ENCODE data around the gene CAPN12. TPM values are rescaled to one million over a fixed set of nuclear protein-coding genes. Genes with fewer than 3 reads are reported as not detected.

The CAPN12 gene
- polyA plus RNA-seq, 1 donor (not counting 4 experiments of a cell fraction or from before 2014, with no cell fraction given) = 5.6 TPM

GRCh38 chr19:38713865-38714264, 30.4 kb downstream of the CAPN12 start:
- Histone ChIP-seq H3K79me2 (ENCODE audit: control insufficient read depth, insufficient read depth, low read length) (peaks cover 61% of the 10 kb centered on the region), H3K9me3 (ENCODE audit: control insufficient read depth, low read depth, low read length) (no peaks in the 10 kb centered on the region), H3K36me3 (ENCODE audit: control insufficient read depth in 2 of 2, extremely low read depth in 1 of 2, insufficient read depth in 2 of 2, low read length in 2 of 2) (peaks cover 76 to 80% of the 10 kb centered on the region in 2 experiments), H4K20me1 (ENCODE audit: control insufficient read depth, extremely low read depth, insufficient read depth, low read length) (peaks cover 3% of the 10 kb centered on the region), H3K4me1 (ENCODE audit: control insufficient read depth, extremely low read depth, insufficient read depth, low read length) (peaks cover 25% of the 10 kb centered on the region), H3K27ac (ENCODE audit: control insufficient read depth, insufficient read depth, low read length) (no peak overlapping the region), H2AFZ (ENCODE audit: control insufficient read depth, low read length) (no peak overlapping the region), H3K4me2 (ENCODE audit: control insufficient read depth, extremely low read depth, insufficient read depth, low read depth, low read length) (no peak overlapping the region), H3K27me3 (ENCODE audit: control insufficient read depth, extremely low read depth, insufficient read depth, low read length) (no peaks in the 10 kb centered on the region), H3K9me1 (ENCODE audit: control insufficient read depth, extremely low read depth, insufficient read depth, low read length) (peaks cover 2% of the 10 kb centered on the region), H3K4me3 (ENCODE audit: control insufficient read depth in 2 of 3, extremely low read depth in 1 of 3, insufficient read depth in 2 of 3, low read depth in 1 of 3, low read length in 3 of 3) (no peak overlapping the region), H3K9ac (ENCODE audit: control insufficient read depth, extremely low read depth, insufficient read depth, low read length) (no peak overlapping the region)
- TF ChIP-seq CTCF (optimal IDR thresholded peaks at IDR 0.05 in 1 of 3, IDR thresholded peaks at IDR 0.05 in 1 of 3, conservative IDR thresholded peaks at IDR 0.05 in 1 of 3; ENCODE audit: extremely low read depth in 1 of 3, insufficient read depth in 2 of 3, low read length in 3 of 3) = no peak
- no peak for TF ChIP-seq EZH2 (IDR thresholded peaks at IDR 0.05; ENCODE audit: low read length)
- dilution Hi-C loops (cut with MboI; ENCODE audit: extremely low pct_ligation_motif_present, low sequenced_read_pairs) = no loop called here
- no peak for DNase-seq (ENCODE audit: low read depth, low spot score)
- FAIRE-seq = no peak

- no peaks in the 10 kb centered on the region for H3K9me1 ChIP-seq (ENCODE audit: control insufficient read depth, extremely low read depth, insufficient read depth, low read length)
- H3K36me3 ChIP-seq (ENCODE audit: control insufficient read depth in 2 of 2, extremely low read depth in 1 of 2, insufficient read depth in 2 of 2, low read length in 2 of 2) = peaks cover 76 to 79% of the 10 kb centered on the region in 2 experiments
- H4K20me1 ChIP-seq (ENCODE audit: control insufficient read depth, extremely low read depth, insufficient read depth, low read length) = peaks cover 3% of the 10 kb centered on the region
- H3K27me3 ChIP-seq (ENCODE audit: control insufficient read depth, extremely low read depth, insufficient read depth, low read length) = no peaks in the 10 kb centered on the region
- H3K79me2 ChIP-seq (ENCODE audit: control insufficient read depth, insufficient read depth, low read length) = peaks cover 60% of the 10 kb centered on the region
- no peak overlapping the region for H2AFZ ChIP-seq (ENCODE audit: control insufficient read depth, low read length)
- H3K4me2 ChIP-seq (ENCODE audit: control insufficient read depth, extremely low read depth, insufficient read depth, low read depth, low read length) = no peak overlapping the region
- H3K9ac ChIP-seq (ENCODE audit: control insufficient read depth, extremely low read depth, insufficient read depth, low read length) = no peak overlapping the region
- no peak overlapping the region for H3K27ac ChIP-seq (ENCODE audit: control insufficient read depth, insufficient read depth, low read length)
- FAIRE-seq (no peak), DNase-seq (ENCODE audit: low read depth, low spot score) (no peak)
- H3K4me1 ChIP-seq (ENCODE audit: control insufficient read depth, extremely low read depth, insufficient read depth, low read length) = peaks cover 24% of the 10 kb centered on the region
- TF ChIP-seq EZH2 (IDR thresholded peaks at IDR 0.05; ENCODE audit: low read length) (no peak), CTCF (optimal IDR thresholded peaks at IDR 0.05 in 1 of 3, IDR thresholded peaks at IDR 0.05 in 1 of 3, conservative IDR thresholded peaks at IDR 0.05 in 1 of 3; ENCODE audit: extremely low read depth in 1 of 3, insufficient read depth in 2 of 3, low read length in 3 of 3) (no peak)
- dilution Hi-C loops (cut with MboI; ENCODE audit: extremely low pct_ligation_motif_present, low sequenced_read_pairs) = no loop called here
- no peak overlapping the region for H3K4me3 ChIP-seq (ENCODE audit: control insufficient read depth in 2 of 3, extremely low read depth in 1 of 3, insufficient read depth in 2 of 3, low read depth in 1 of 3, low read length in 3 of 3)
- H3K9me3 ChIP-seq (ENCODE audit: control insufficient read depth, low read depth, low read length) = no peaks in the 10 kb centered on the region
Observed at GRCh38 chr19:38713227-38713649, 31.0 kb downstream of the CAPN12 start.
